H1 (cell line): ENCODE measurements around the gene ASXL3.

Experiments
- BRCA1 ChIP-seq: IDR thresholded peaks from 2 replicates; pipeline ENCODE4 v1.6.1; 2012; ENCODE audit warnings: low read depth, low read length, improper control_type of control experiment
- CTCF ChIP-seq, 3 experiments: IDR thresholded peaks; 1 replicate in 2 of 3; 2 replicates in 1 of 3; pipeline versions ENCODE4 v1.5.1 to v1.6.1; 2011; ENCODE audit warnings: low read length in 3 of 3, mild to moderate bottlenecking in 3 of 3, inconsistent platforms in 2 of 3, low read depth in 1 of 3, moderate library complexity in 1 of 3; ENCODE audit not compliant: insufficient read depth in 1 of 3; ENCODE audit errors: control extremely low read depth in 1 of 3
- EZH2 ChIP-seq: fragments of 200-600 bp; sonication (generic); IDR thresholded peaks from 2 replicates; pipeline ENCODE4 v1.7.1; 2012; ENCODE audit warnings: low read depth, mild to moderate bottlenecking, moderate library complexity, low read length, inconsistent platforms; ENCODE audit not compliant: severe bottlenecking
- HDAC2 ChIP-seq, 2 experiments: fragments of 300-600 bp in 1 of 2; sonication (generic) in 1 of 2; IDR thresholded peaks; 2 replicates each; pipeline ENCODE4 v1.6.1; 2011 to 2012; ENCODE audit warnings: low read depth in 2 of 2, low read length in 2 of 2, mild to moderate bottlenecking in 2 of 2, moderate library complexity in 2 of 2, borderline replicate concordance in 1 of 2, inconsistent platforms in 1 of 2
- POLR2A ChIP-seq, 2 experiments: IDR thresholded peaks; 1 replicate in 1 of 2; 2 replicates in 1 of 2; pipeline ENCODE4 v1.6.1; 2011; ENCODE audit warnings: low read depth in 2 of 2, low read length in 2 of 2, mild to moderate bottlenecking in 2 of 2; ENCODE audit errors: control extremely low read depth in 1 of 2
- POU5F1 ChIP-seq: IDR thresholded peaks from 2 replicates; pipeline ENCODE4 v1.6.1; 2011; ENCODE audit warnings: low read depth, mild to moderate bottlenecking, low read length, moderate library complexity
- TF ChIP-seq, protein P1 (sequence below): IDR thresholded peaks from 2 replicates; pipeline ENCODE4 v1.6.1; 2011; ENCODE audit warnings: low read length, improper control_type of control experiment

- TF ChIP-seq, protein P1, sequence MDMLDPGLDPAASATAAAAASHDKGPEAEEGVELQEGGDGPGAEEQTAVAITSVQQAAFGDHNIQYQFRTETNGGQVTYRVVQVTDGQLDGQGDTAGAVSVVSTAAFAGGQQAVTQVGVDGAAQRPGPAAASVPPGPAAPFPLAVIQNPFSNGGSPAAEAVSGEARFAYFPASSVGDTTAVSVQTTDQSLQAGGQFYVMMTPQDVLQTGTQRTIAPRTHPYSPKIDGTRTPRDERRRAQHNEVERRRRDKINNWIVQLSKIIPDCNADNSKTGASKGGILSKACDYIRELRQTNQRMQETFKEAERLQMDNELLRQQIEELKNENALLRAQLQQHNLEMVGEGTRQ, result no peak
- no peak for TF ChIP-seq HDAC2 (IDR thresholded peaks at IDR 0.05; ENCODE audit: borderline replicate concordance in 1 of 2, low read depth in 2 of 2, low read length in 2 of 2)
- TF ChIP-seq EZH2, result no peak
- no peak for TF ChIP-seq CTCF (IDR thresholded peaks at IDR 0.05; ENCODE audit: control extremely low read depth in 1 of 3, insufficient read depth in 1 of 3, low read depth in 1 of 3, low read length in 3 of 3)
- TF ChIP-seq POU5F1, result no peak
- TF ChIP-seq POLR2A (IDR thresholded peaks at IDR 0.05; ENCODE audit: control extremely low read depth in 1 of 2, low read depth in 2 of 2, low read length in 2 of 2), result no peak
- TF ChIP-seq BRCA1, result no peak
Observed at GRCh38 chr18:33571998-33572787, 5.8 kb upstream of the ASXL3 start.
